Measurements from ENCODE around the gene CBL.

- no peak for TF ChIP-seq ZNF707 (tag by site-specific recombination; IDR thresholded peaks at IDR 0.05)
- no peak for TF ChIP-seq CTCF (tag by site-specific recombination; IDR thresholded peaks at IDR 0.05)
Measured at GRCh38 chr11:119320240-119320775, 114.2 kb downstream of the CBL start.
